Measurements from ENCODE around the gene MARVELD1. TPM values are rescaled to one million over a fixed set of nuclear protein-coding genes. Genes with fewer than 3 reads are reported as not detected.

Gene MARVELD1
- total RNA-seq, 2 donors from 2014 or later, result 44.3 to 47.9 TPM

DNA sequence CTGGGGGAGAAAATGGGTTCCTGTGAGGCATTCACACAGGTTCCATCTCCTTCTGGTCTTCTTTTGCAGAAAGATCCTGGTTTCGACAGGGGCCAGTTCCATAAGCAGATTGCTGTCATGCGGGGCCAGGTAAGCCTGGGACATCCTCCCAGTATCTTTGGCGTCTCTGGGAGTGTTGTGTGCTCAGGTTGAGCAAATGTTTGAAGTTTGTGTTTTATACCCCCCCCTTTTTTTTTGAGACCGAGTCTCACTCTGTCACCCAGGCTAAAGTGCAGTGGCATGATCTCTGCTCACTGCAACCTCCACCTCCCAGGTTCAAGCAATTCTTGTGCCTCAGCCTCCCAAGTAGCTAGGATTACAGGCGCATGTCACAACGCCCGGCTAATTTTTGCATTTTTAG is 46.5 kb upstream of the MARVELD1 start:
- Mint-ChIP-seq H3K4me1 (no peaks in the 10 kb centered on the region), H3K4me3 (no peak overlapping the region), H3K36me3 (ENCODE audit: low read depth) (peaks cover 69% of the 10 kb centered on the region), H3K27ac (no peak overlapping the region), H3K9me3 (no peaks in the 10 kb centered on the region), H3K27me3 (ENCODE audit: insufficient read depth) (no peaks in the 10 kb centered on the region)
- no peak overlapping the region for H3K27ac ChIP-seq (ENCODE audit: low read depth, low read length)
- no peak for DNase-seq
- H3K9ac ChIP-seq (ENCODE audit: extremely low read depth, low read length, poor library complexity, severe bottlenecking), result no peak overlapping the region
- no peak for TF ChIP-seq CTCF (conservative IDR thresholded peaks at IDR 0.05)
- 93 to 94% methylated on average over 5 to 7 of the region's 7 CpGs for WGBS, 2 experiments (ENCODE audit: insufficient coverage in 1 of 2, insufficient read length in 1 of 2)
- H3K4me1 ChIP-seq (ENCODE audit: control insufficient read depth, insufficient read depth, low read length), result peaks cover 8% of the 10 kb centered on the region
- no peaks in the 10 kb centered on the region for H3K27me3 ChIP-seq (ENCODE audit: control insufficient read depth, insufficient read depth, low read length, poor library complexity, severe bottlenecking)
- H3K9me3 ChIP-seq (ENCODE audit: control insufficient read depth, low read length), result no peaks in the 10 kb centered on the region
- H3K4me3 ChIP-seq (ENCODE audit: low read length), result no peak overlapping the region
- peaks cover 68% of the 10 kb centered on the region for H3K36me3 ChIP-seq (ENCODE audit: control insufficient read depth, insufficient read depth, low read length)

DNA sequence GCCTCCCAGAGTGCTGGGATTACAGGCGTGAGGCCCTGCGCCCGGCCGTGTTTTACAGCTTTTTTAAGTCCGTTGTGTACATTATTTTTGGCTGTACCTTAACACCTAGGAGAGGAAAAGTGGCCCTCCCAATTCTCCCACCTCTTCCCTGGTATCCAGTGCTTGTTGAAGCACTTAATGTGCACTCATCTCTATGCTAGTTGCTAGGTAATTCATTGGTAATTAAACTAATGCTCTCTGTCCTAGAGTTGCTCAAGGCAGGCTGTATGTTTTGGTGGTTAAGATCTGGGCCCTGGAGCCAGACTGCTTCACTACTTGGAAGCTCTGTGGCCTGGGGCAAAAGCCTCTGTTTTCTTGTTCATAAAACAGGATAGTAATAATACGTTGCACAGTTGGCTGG is 46.1 kb upstream of the MARVELD1 start:
- Mint-ChIP-seq H3K36me3 (ENCODE audit: low read depth) (peaks cover 70% of the 10 kb centered on the region), H3K27me3 (ENCODE audit: insufficient read depth) (no peaks in the 10 kb centered on the region), H3K4me3 (no peak overlapping the region), H3K9me3 (no peaks in the 10 kb centered on the region), H3K4me1 (no peaks in the 10 kb centered on the region), H3K27ac (no peak overlapping the region)
- Histone ChIP-seq H3K27ac (ENCODE audit: low read depth, low read length) (no peak overlapping the region), H3K4me1 (ENCODE audit: control insufficient read depth, insufficient read depth, low read length) (peaks cover 8% of the 10 kb centered on the region), H3K36me3 (ENCODE audit: control insufficient read depth, insufficient read depth, low read length) (peaks cover 63% of the 10 kb centered on the region), H3K9ac (ENCODE audit: extremely low read depth, low read length, poor library complexity, severe bottlenecking) (no peak overlapping the region), H3K27me3 (ENCODE audit: control insufficient read depth, insufficient read depth, low read length, poor library complexity, severe bottlenecking) (no peaks in the 10 kb centered on the region), H3K9me3 (ENCODE audit: control insufficient read depth, low read length) (no peaks in the 10 kb centered on the region), H3K4me3 (ENCODE audit: low read length) (no peak overlapping the region)
- no peak for DNase-seq
- no peak for TF ChIP-seq CTCF (conservative IDR thresholded peaks at IDR 0.05)
- WGBS, 2 experiments (ENCODE audit: insufficient coverage in 1 of 2, insufficient read length in 1 of 2), result 88 to 95% methylated on average over 5 to 6 of the region's 6 CpGs

DNA sequence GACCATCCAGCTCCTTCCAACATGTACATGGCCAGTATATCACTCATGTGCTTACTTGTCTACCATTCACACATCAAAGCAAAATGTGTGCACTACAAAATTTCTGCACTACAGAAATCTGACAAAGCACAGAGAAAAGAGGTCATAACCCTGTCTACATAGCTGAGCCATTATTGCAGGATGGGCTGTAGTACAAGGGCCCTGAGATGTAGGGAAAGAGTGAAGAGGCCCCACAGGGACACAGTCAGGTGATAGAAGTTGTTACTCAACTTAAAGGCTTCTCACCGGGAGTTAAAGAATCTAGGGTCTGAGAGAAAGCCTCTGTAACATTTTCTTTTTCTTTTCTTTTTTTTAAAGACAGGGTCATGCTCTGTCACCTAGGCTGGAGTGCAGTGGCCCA is 44.0 kb upstream of the MARVELD1 start:
- WGBS, 2 experiments (ENCODE audit: insufficient coverage in 1 of 2, insufficient read length in 1 of 2), result 86 to 94% methylated on average over 1 of the region's 1 CpG
- Mint-ChIP-seq H3K27ac (no peak overlapping the region), H3K27me3 (ENCODE audit: insufficient read depth) (no peaks in the 10 kb centered on the region), H3K4me3 (no peak overlapping the region), H3K9me3 (no peaks in the 10 kb centered on the region), H3K36me3 (ENCODE audit: low read depth) (peaks cover 70% of the 10 kb centered on the region), H3K4me1 (no peaks in the 10 kb centered on the region)
- no peaks in the 10 kb centered on the region for H3K9me3 ChIP-seq (ENCODE audit: control insufficient read depth, low read length)
- H3K27ac ChIP-seq (ENCODE audit: low read depth, low read length), result no peak overlapping the region
- no peak for TF ChIP-seq CTCF (conservative IDR thresholded peaks at IDR 0.05)
- H3K4me1 ChIP-seq (ENCODE audit: control insufficient read depth, insufficient read depth, low read length), result peaks cover 2% of the 10 kb centered on the region
- peaks cover 59% of the 10 kb centered on the region for H3K36me3 ChIP-seq (ENCODE audit: control insufficient read depth, insufficient read depth, low read length)
- DNase-seq, result no peak
- no peak overlapping the region for H3K9ac ChIP-seq (ENCODE audit: extremely low read depth, low read length, poor library complexity, severe bottlenecking)
- no peak overlapping the region for H3K4me3 ChIP-seq (ENCODE audit: low read length)
- H3K27me3 ChIP-seq (ENCODE audit: control insufficient read depth, insufficient read depth, low read length, poor library complexity, severe bottlenecking), result no peaks in the 10 kb centered on the region

Data from endodermal cell (in vitro differentiated cells).